A549 treated with Hydrocortisone at 1 μM for 4 hours (cell line): Measurements from ENCODE around the gene IQSEC1. TPM values are rescaled to one million over a fixed set of nuclear protein-coding genes. Genes with fewer than 3 reads are reported as not detected.

Source experiments
- total RNA-seq: library from RNA; stranded (reverse); fragments of 200-300 nt; extraction: Qiagen RNA extraction; gene quantifications from 5 replicates; pipeline ENCODE4 v1.2.3, GENCODE V29; 2022

The IQSEC1 gene
- 13.4 to 18.7 TPM (median 18.0 TPM) in 5 replicates for total RNA-seq

GRCh38 chr3:13073326-13074005 is at the start of gene IQSEC1:
IQSEC1 (minus strand) TSS chr3:13073429; CDS start chr3:13073014, 415 bp downstream.

Other genes with a start within 250 kb of the IQSEC1 start
- 2,098 to 2,545 TPM (median 2,349 TPM) in 5 replicates for gene RPL32, start 231.9 kb downstream of the IQSEC1 start, total RNA-seq